ENCODE results near the gene SHPK.

The SHPK gene

GRCh38 chr17:3636908-3637373, 891 bp upstream of the SHPK start:
- TF ChIP-seq SUZ12 (IDR thresholded peaks at IDR 0.05; ENCODE audit: extremely low read depth, insufficient read depth, insufficient read length) (no peak), ZNF274 (IDR thresholded peaks at IDR 0.05; ENCODE audit: low read depth, low read length) (no peak), YY1 (IDR thresholded peaks at IDR 0.05; ENCODE audit: insufficient read depth, insufficient read length) (no peak)
- H3K9me3 ChIP-seq (ENCODE audit: insufficient read depth, low read length), result no peaks in the 10 kb centered on the region
- no peak for DNase-seq (ENCODE audit: low read depth, low spot score)
- peak overlapping the region; percentile 88 for H3K4me3 ChIP-seq (ENCODE audit: insufficient read length, low read depth)
- H3K36me3 ChIP-seq (ENCODE audit: insufficient read depth, insufficient read length, low read length), result peaks cover 37% of the 10 kb centered on the region
- peaks cover 10% of the 10 kb centered on the region for H3K4me1 ChIP-seq (ENCODE audit: insufficient read depth, insufficient read length)
- peak overlapping the region; percentile 86 for H3K9ac ChIP-seq (ENCODE audit: insufficient read length, low read depth)
- no peaks in the 10 kb centered on the region for H3K27me3 ChIP-seq (ENCODE audit: insufficient read depth, insufficient read length)

GRCh38 chr17:3635474-3636153, 436 bp downstream of the SHPK start:
- Histone ChIP-seq H3K4me1 (ENCODE audit: insufficient read depth, insufficient read length) (peaks cover 7% of the 10 kb centered on the region), H3K4me3 (ENCODE audit: insufficient read length, low read depth) (peak overlapping the region; percentile 88), H3K36me3 (ENCODE audit: insufficient read depth, insufficient read length, low read length) (peaks cover 30% of the 10 kb centered on the region), H3K27me3 (ENCODE audit: insufficient read depth, insufficient read length) (no peaks in the 10 kb centered on the region), H3K9ac (ENCODE audit: insufficient read length, low read depth) (peak overlapping the region; percentile 97), H3K9me3 (ENCODE audit: insufficient read depth, low read length) (no peaks in the 10 kb centered on the region)
- DNase-seq (ENCODE audit: low read depth, low spot score), result no peak
- no peak for TF ChIP-seq SUZ12 (IDR thresholded peaks at IDR 0.05; ENCODE audit: extremely low read depth, insufficient read depth, insufficient read length)

- Histone ChIP-seq H3K27me3 (ENCODE audit: insufficient read depth, insufficient read length) (no peaks in the 10 kb centered on the region), H3K4me1 (ENCODE audit: insufficient read depth, insufficient read length) (peaks cover 8% of the 10 kb centered on the region), H3K4me3 (ENCODE audit: insufficient read length, low read depth) (no peak overlapping the region), H3K36me3 (ENCODE audit: insufficient read depth, insufficient read length, low read length) (peaks cover 35% of the 10 kb centered on the region), H3K9me3 (ENCODE audit: insufficient read depth, low read length) (no peaks in the 10 kb centered on the region), H3K9ac (ENCODE audit: insufficient read length, low read depth) (no peak overlapping the region)
- no peak for DNase-seq (ENCODE audit: low read depth, low spot score)
- TF ChIP-seq YY1 (IDR thresholded peaks at IDR 0.05; ENCODE audit: insufficient read depth, insufficient read length) (no peak), SUZ12 (IDR thresholded peaks at IDR 0.05; ENCODE audit: extremely low read depth, insufficient read depth, insufficient read length) (no peak), ZNF274 (IDR thresholded peaks at IDR 0.05; ENCODE audit: low read depth, low read length) (no peak)
Measured at GRCh38 chr17:3632287-3632686, 3.8 kb downstream of the SHPK start.

- no peak for DNase-seq (ENCODE audit: low read depth, low spot score)
- TF ChIP-seq ZNF274 (IDR thresholded peaks at IDR 0.05; ENCODE audit: low read depth, low read length) (no peak), YY1 (IDR thresholded peaks at IDR 0.05; ENCODE audit: insufficient read depth, insufficient read length) (no peak), SUZ12 (IDR thresholded peaks at IDR 0.05; ENCODE audit: extremely low read depth, insufficient read depth, insufficient read length) (no peak)
- peaks cover 40% of the 10 kb centered on the region for H3K36me3 ChIP-seq (ENCODE audit: insufficient read depth, insufficient read length, low read length)
- no peak overlapping the region for H3K9ac ChIP-seq (ENCODE audit: insufficient read length, low read depth)
- no peak overlapping the region for H3K4me3 ChIP-seq (ENCODE audit: insufficient read length, low read depth)
- H3K4me1 ChIP-seq (ENCODE audit: insufficient read depth, insufficient read length), result peaks cover 8% of the 10 kb centered on the region
- H3K9me3 ChIP-seq (ENCODE audit: insufficient read depth, low read length), result no peaks in the 10 kb centered on the region
- no peaks in the 10 kb centered on the region for H3K27me3 ChIP-seq (ENCODE audit: insufficient read depth, insufficient read length)
Measured at GRCh38 chr17:3630781-3631180, 5.3 kb downstream of the SHPK start.

- no peak for TF ChIP-seq SUZ12 (IDR thresholded peaks at IDR 0.05; ENCODE audit: extremely low read depth, insufficient read depth, insufficient read length)
- TF ChIP-seq YY1 (IDR thresholded peaks at IDR 0.05; ENCODE audit: insufficient read depth, insufficient read length), result no peak
- DNase-seq (ENCODE audit: low read depth, low spot score), result no peak
- Histone ChIP-seq H3K9ac (ENCODE audit: insufficient read length, low read depth) (no peak overlapping the region), H3K4me1 (ENCODE audit: insufficient read depth, insufficient read length) (peaks cover 5% of the 10 kb centered on the region), H3K4me3 (ENCODE audit: insufficient read length, low read depth) (no peak overlapping the region), H3K27me3 (ENCODE audit: insufficient read depth, insufficient read length) (no peaks in the 10 kb centered on the region), H3K36me3 (ENCODE audit: insufficient read depth, insufficient read length, low read length) (peaks cover 60% of the 10 kb centered on the region), H3K9me3 (ENCODE audit: insufficient read depth, low read length) (no peaks in the 10 kb centered on the region)
Measured at GRCh38 chr17:3627769-3628167, 8.3 kb downstream of the SHPK start.

GRCh38 chr17:3626831-3627768, 8.9 kb downstream of the SHPK start:
- peaks cover 58% of the 10 kb centered on the region for H3K36me3 ChIP-seq (ENCODE audit: insufficient read depth, insufficient read length, low read length)
- H3K4me1 ChIP-seq (ENCODE audit: insufficient read depth, insufficient read length), result peaks cover 5% of the 10 kb centered on the region
- no peak overlapping the region for H3K9ac ChIP-seq (ENCODE audit: insufficient read length, low read depth)
- H3K27me3 ChIP-seq (ENCODE audit: insufficient read depth, insufficient read length), result no peaks in the 10 kb centered on the region
- TF ChIP-seq SUZ12 (IDR thresholded peaks at IDR 0.05; ENCODE audit: extremely low read depth, insufficient read depth, insufficient read length), result no peak
- TF ChIP-seq ZNF274 (IDR thresholded peaks at IDR 0.05; ENCODE audit: low read depth, low read length), result no peak
- TF ChIP-seq YY1 (IDR thresholded peaks at IDR 0.05; ENCODE audit: insufficient read depth, insufficient read length), result no peak
- no peaks in the 10 kb centered on the region for H3K9me3 ChIP-seq (ENCODE audit: insufficient read depth, low read length)
- H3K4me3 ChIP-seq (ENCODE audit: insufficient read length, low read depth), result no peak overlapping the region
- DNase-seq (ENCODE audit: low read depth, low spot score), result no peak

- no peaks in the 10 kb centered on the region for H3K27me3 ChIP-seq (ENCODE audit: insufficient read depth, insufficient read length)
- H3K9ac ChIP-seq (ENCODE audit: insufficient read length, low read depth), result no peak overlapping the region
- H3K4me3 ChIP-seq (ENCODE audit: insufficient read length, low read depth), result no peak overlapping the region
- H3K9me3 ChIP-seq (ENCODE audit: insufficient read depth, low read length), result no peaks in the 10 kb centered on the region
- TF ChIP-seq YY1 (IDR thresholded peaks at IDR 0.05; ENCODE audit: insufficient read depth, insufficient read length), result no peak
- TF ChIP-seq ZNF274 (IDR thresholded peaks at IDR 0.05; ENCODE audit: low read depth, low read length), result no peak
- no peak for TF ChIP-seq SUZ12 (IDR thresholded peaks at IDR 0.05; ENCODE audit: extremely low read depth, insufficient read depth, insufficient read length)
- H3K4me1 ChIP-seq (ENCODE audit: insufficient read depth, insufficient read length), result no peaks in the 10 kb centered on the region
- DNase-seq (ENCODE audit: low read depth, low spot score), result no peak
- H3K36me3 ChIP-seq (ENCODE audit: insufficient read depth, insufficient read length, low read length), result peaks cover 62% of the 10 kb centered on the region
Measured at GRCh38 chr17:3622977-3623594, 13.0 kb downstream of the SHPK start.

Measured in NT2/D1 (cell line).